B cell (primary cell): Measurements from ENCODE around the gene PCF11. TPM values are rescaled to one million over a fixed set of nuclear protein-coding genes. Genes with fewer than 3 reads are reported as not detected.

Experiments used
- ATAC-seq: fragments of 200-7000 bp; cut with Tn5 transposase; one replicate; pipeline ENCODE4 v1.10.0; 2021; ENCODE audit warnings: low read depth, mild to moderate bottlenecking, moderate number of reproducible peaks, moderate library complexity
- CTCF ChIA-PET: fragments of 350-600 bp; sonication (Branson Sonifier 250); formaldehyde crosslinking; loops from one replicate; lab custom pipeline; 2021; ENCODE audit warnings: antibody characterized with exemption, inconsistent platforms; lab: Charles Lee
- POLR2A ChIA-PET: fragments of 350-600 bp; sonication (Branson Sonifier 250); formaldehyde crosslinking; loops from one replicate; lab custom pipeline; 2021; ENCODE audit warnings: antibody characterized with exemption; lab: Charles Lee
- DNase-seq: peaks from one replicate; pipeline ENCODE4 v3.0.0; 2013
- H2AFZ ChIP-seq: 2 replicates; pipeline ENCODE4 v1.6.1; 2012; ENCODE audit warnings: mild to moderate bottlenecking, low read depth, low read length; ENCODE audit not compliant: insufficient read depth, poor library complexity, severe bottlenecking
- H3K27ac ChIP-seq, 2 donors: 1 replicate in 1 of 2; 2 replicates in 1 of 2; pipeline ENCODE4 v1.5.1; 2012 to 2013; ENCODE audit warnings: low read length in 2 of 2, mild to moderate bottlenecking in 2 of 2, moderate library complexity in 1 of 2
- H3K27me3 ChIP-seq, 4 experiments: fragments of 200-600 bp in 1 of 4; sonication (generic) in 1 of 4; replicated peaks in 1 of 4; 1 replicate in 2 of 4; 2 replicates in 2 of 4; pipeline versions ENCODE4 v1.6.1 to v1.7.0; 2013 to 2016; ENCODE audit warnings: low read length in 3 of 4, mild to moderate bottlenecking in 2 of 4, mixed read lengths in 1 of 4, moderate library complexity in 1 of 4; ENCODE audit not compliant: insufficient read depth in 4 of 4, control insufficient read depth in 3 of 4; ENCODE audit errors: control extremely low read depth in 1 of 4
- H3K36me3 ChIP-seq, 2 experiments: replicated peaks in 1 of 2; 1 replicate in 1 of 2; 2 replicates in 1 of 2; pipeline versions ENCODE4 v1.6.1 to v1.7.1; 2013; ENCODE audit warnings: low read length in 1 of 2; ENCODE audit not compliant: insufficient read depth in 2 of 2, control insufficient read depth in 1 of 2; ENCODE audit errors: control extremely low read depth in 1 of 2, extremely low read depth in 1 of 2
- H3K4me1 ChIP-seq, 2 donors: fragments of 200-600 bp in 1 of 2; sonication (generic) in 1 of 2; 1 replicate in 1 of 2; 2 replicates in 1 of 2; pipeline versions ENCODE4 v1.5.1 to v1.6.1; 2013 to 2017; ENCODE audit warnings: low read length in 2 of 2; ENCODE audit not compliant: control insufficient read depth in 2 of 2, insufficient read depth in 2 of 2
- H3K4me2 ChIP-seq: replicated peaks from 2 replicates; pipeline ENCODE3; 2012; ENCODE audit warnings: mild to moderate bottlenecking, low read depth, low read length; ENCODE audit not compliant: poor library complexity, severe bottlenecking
- H3K4me3 ChIP-seq, 5 experiments: fragments of 200-600 bp in 1 of 5; sonication (generic) in 1 of 5; 1 replicate in 3 of 5; 2 replicates in 2 of 5; pipeline versions ENCODE4 v1.5.1 to v1.7.0; 2011 to 2016; ENCODE audit warnings: low read length in 4 of 5, mild to moderate bottlenecking in 4 of 5, low read depth in 2 of 5, control low read depth in 1 of 5, moderate library complexity in 1 of 5; ENCODE audit not compliant: insufficient read depth in 1 of 5; ENCODE audit errors: control extremely low read depth in 1 of 5, extremely low read depth in 1 of 5
- H3K79me2 ChIP-seq: fragments of 200-600 bp; sonication (generic); one replicate; pipeline ENCODE4 v1.6.0; 2016; ENCODE audit warnings: low read length; ENCODE audit not compliant: control insufficient read depth, insufficient read depth
- H3K9ac ChIP-seq: fragments of 200-600 bp; sonication (generic); 2 replicates; pipeline ENCODE4 v1.6.1; 2017; ENCODE audit warnings: mild to moderate bottlenecking, low read length, moderate library complexity
- H3K9me3 ChIP-seq, 3 donors: one replicate each; pipeline versions ENCODE4 v1.6.1 to v1.7.1; 2013; ENCODE audit warnings: low read length in 2 of 3; ENCODE audit not compliant: control insufficient read depth in 2 of 3, insufficient read depth in 1 of 3; ENCODE audit errors: control extremely low read depth in 1 of 3
- H4K20me1 ChIP-seq: 2 replicates; pipeline ENCODE4 v1.6.0; 2012; ENCODE audit warnings: mild to moderate bottlenecking, low read length; ENCODE audit not compliant: insufficient read depth, control insufficient read depth, poor library complexity, severe bottlenecking
- H3K27ac Mint-ChIP-seq: one replicate; pipeline ENCODE4 v1.8.0; 2021; ENCODE audit warnings: mixed read lengths
- H3K27me3 Mint-ChIP-seq: one replicate; pipeline ENCODE4 v1.8.0; 2021; ENCODE audit warnings: mixed read lengths
- H3K4me1 Mint-ChIP-seq: one replicate; pipeline ENCODE4 v1.8.0; 2021; ENCODE audit warnings: mixed read lengths
- H3K4me3 Mint-ChIP-seq: one replicate; pipeline ENCODE4 v1.8.0; 2021; ENCODE audit warnings: mixed read lengths
- H3K9me3 Mint-ChIP-seq: one replicate; pipeline ENCODE4 v1.8.0; 2022; ENCODE audit warnings: mixed read lengths; ENCODE audit not compliant: insufficient read depth
- EZH2 ChIP-seq: IDR thresholded peaks from 2 replicates; pipeline ENCODE4 v1.6.1; 2012; ENCODE audit warnings: borderline replicate concordance, low read depth, mild to moderate bottlenecking, moderate library complexity, low read length; ENCODE audit not compliant: insufficient read depth, poor library complexity, severe bottlenecking
- WGBS: methylation state at CpG from one replicate; pipeline ENCODE4 v1.1.5; 2013; ENCODE audit warnings: missing lambda C conversion rate; ENCODE audit not compliant: insufficient coverage; 5-methylcytosine and 5-hydroxymethylcytosine counted together
- intact Hi-C: fragments of 100-400 bp; cut with micrococcal nuclease; formaldehyde crosslinking; loops from one replicate; pipeline ENCODE4 v1.10.0; 2022
- polyA plus RNA-seq: library from polyadenylated mRNA; depleted of rRNA; stranded (reverse); fragments of >200 nt; gene quantifications from 2 replicates; pipeline ENCODE4 v1.2.3, GENCODE V29; 2012
- total RNA-seq, 2 donors: library from RNA; stranded (reverse); fragments of 120-200 nt in 1 of 2; gene quantifications; 1 replicate in 1 of 2; 2 replicates in 1 of 2; pipeline versions ENCODE4 v1.2.3 to v1.2.4, GENCODE V29; 2013 to 2022
- TF ChIP-seq, protein P1 (sequence below): fragments of 200-600 bp; IDR thresholded peaks from one replicate; pipeline ENCODE4 v1.8.0; 2022; ENCODE audit warnings: antibody characterized with exemption, mild to moderate bottlenecking

Gene PCF11
- total and polyA plus RNA-seq, 2 donors (not counting 1 experiment from before 2014, with no cell fraction given), result 123 to 185 TPM

DNA sequence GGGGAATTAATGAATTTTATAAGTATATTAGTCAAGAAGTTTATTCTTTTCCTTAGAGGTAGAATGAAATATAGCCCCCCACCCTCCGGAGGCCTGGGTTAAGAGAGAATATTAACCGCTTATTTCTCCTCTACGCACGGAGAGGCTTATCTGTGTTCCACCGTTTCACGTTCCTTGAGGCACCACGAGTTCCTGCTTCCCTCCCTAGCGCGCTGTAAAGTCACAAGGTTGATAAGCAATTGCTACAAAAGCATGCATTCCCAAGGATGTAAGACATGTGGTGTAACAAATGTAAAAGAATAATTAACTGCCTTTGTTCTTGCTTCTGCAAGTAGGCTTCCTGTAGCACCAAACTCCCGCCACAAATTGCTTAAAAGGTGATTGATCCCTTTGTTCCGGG lies 35.1 kb downstream of the PCF11 start:
- H3K4me3 Mint-ChIP-seq, result peak overlapping the region; percentile 98
- no peak overlapping the region for H3K4me3 ChIP-seq
- H3K9me3 Mint-ChIP-seq, result no peaks in the 10 kb centered on the region
- H3K36me3 ChIP-seq, result peaks cover 0 to 10% of the 10 kb centered on the region in 2 experiments
- no peak overlapping the region for H3K9ac ChIP-seq
- TF ChIP-seq, protein P1, sequence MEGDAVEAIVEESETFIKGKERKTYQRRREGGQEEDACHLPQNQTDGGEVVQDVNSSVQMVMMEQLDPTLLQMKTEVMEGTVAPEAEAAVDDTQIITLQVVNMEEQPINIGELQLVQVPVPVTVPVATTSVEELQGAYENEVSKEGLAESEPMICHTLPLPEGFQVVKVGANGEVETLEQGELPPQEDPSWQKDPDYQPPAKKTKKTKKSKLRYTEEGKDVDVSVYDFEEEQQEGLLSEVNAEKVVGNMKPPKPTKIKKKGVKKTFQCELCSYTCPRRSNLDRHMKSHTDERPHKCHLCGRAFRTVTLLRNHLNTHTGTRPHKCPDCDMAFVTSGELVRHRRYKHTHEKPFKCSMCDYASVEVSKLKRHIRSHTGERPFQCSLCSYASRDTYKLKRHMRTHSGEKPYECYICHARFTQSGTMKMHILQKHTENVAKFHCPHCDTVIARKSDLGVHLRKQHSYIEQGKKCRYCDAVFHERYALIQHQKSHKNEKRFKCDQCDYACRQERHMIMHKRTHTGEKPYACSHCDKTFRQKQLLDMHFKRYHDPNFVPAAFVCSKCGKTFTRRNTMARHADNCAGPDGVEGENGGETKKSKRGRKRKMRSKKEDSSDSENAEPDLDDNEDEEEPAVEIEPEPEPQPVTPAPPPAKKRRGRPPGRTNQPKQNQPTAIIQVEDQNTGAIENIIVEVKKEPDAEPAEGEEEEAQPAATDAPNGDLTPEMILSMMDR, result no peak
- no peak for TF ChIP-seq EZH2
- intact Hi-C loops, result loop anchor here (10.0 kb wide), 1 partner anchor 63 kb away; no protein-coding TSS in a partner anchor
- H3K27me3 Mint-ChIP-seq, result no peaks in the 10 kb centered on the region
- DNase-seq (no peak), ATAC-seq (no peak)
- peaks cover 47% of the 10 kb centered on the region for H3K4me1 Mint-ChIP-seq
- H3K9me3 ChIP-seq, result no peaks in the 10 kb centered on the region
- H2AFZ ChIP-seq, result no peak overlapping the region
- peak overlapping the region; percentile 77 for H3K4me2 ChIP-seq
- ChIA-PET CTCF (no interaction called here), POLR2A (no interaction called here)
- H3K27ac Mint-ChIP-seq, result peak overlapping the region; percentile 97
- peaks cover 22 to 29% of the 10 kb centered on the region in 2 donors for H3K4me1 ChIP-seq
- no peaks in the 10 kb centered on the region for H3K27me3 ChIP-seq
- H4K20me1 ChIP-seq, result no peaks in the 10 kb centered on the region
- 93% methylated on average over 6 of the region's 11 CpGs for WGBS
- peaks cover 28% of the 10 kb centered on the region for H3K79me2 ChIP-seq
- peak overlapping the region in 1 of 2 donors; percentile 96 for H3K27ac ChIP-seq

- TF ChIP-seq, protein P1, result no peak
- no peak for TF ChIP-seq EZH2
- Mint-ChIP-seq H3K4me1 (peaks cover 49% of the 10 kb centered on the region), H3K27ac (peak overlapping the region; percentile 97), H3K9me3 (no peaks in the 10 kb centered on the region), H3K4me3 (peak overlapping the region; percentile 98), H3K27me3 (no peaks in the 10 kb centered on the region)
- ChIA-PET POLR2A (interaction anchor here (1.1 to 1.8 kb wide), 2 partner anchors 36 to 93 kb away, joined by 3 to 6 read pairs; partner anchors contain the start of gene PCF11), CTCF (no interaction called here)
- ATAC-seq (no peak), DNase-seq (no peak)
- intact Hi-C loops, result loop anchor here (1.0 to 10.0 kb wide), 6 partner anchors 36 to 291 kb away; partner anchors contain the start of genes CCDC90B and DDIAS
- H3K4me1 ChIP-seq, result peaks cover 22 to 29% of the 10 kb centered on the region in 2 donors
- H3K9me3 ChIP-seq, result no peaks in the 10 kb centered on the region
- peaks cover 31% of the 10 kb centered on the region for H3K79me2 ChIP-seq
- peaks cover 0 to 10% of the 10 kb centered on the region in 2 experiments for H3K36me3 ChIP-seq
- WGBS, result 41% methylated on average over 5 of the region's 8 CpGs
- peak overlapping the region; percentile 93 to 96 for H3K27ac ChIP-seq
- H3K9ac ChIP-seq, result peak overlapping the region; percentile 97
- no peaks in the 10 kb centered on the region for H4K20me1 ChIP-seq
- no peaks in the 10 kb centered on the region for H3K27me3 ChIP-seq
- H3K4me2 ChIP-seq, result peak overlapping the region; percentile 77
- peak overlapping the region; percentile 75 for H2AFZ ChIP-seq
- peak overlapping the region; percentile 58 to 99 (median 96) for H3K4me3 ChIP-seq
Measured at GRCh38 chr11:83192606-83193245, 35.8 kb downstream of the PCF11 start.
